ENCODE results near the gene PDLIM5.

DNA sequence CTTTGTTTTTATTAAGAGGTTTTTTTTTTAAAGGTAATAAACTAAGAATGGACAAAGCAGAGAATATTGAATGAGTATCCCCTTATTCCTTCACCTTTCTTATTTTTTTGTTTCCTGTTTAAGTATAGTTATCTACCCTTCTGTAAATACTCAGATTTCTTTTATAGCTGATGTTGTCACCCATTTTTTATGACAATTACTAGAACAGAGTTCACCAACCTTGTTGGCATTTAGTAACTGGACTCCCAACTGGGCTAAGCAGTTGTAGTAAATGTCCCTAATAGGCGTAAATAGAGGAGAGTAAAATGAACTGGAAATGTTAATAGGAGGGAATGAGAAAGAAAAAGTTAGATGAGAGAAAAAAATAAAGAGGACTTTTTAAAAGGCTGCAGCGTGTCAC, 9.8 kb downstream of the PDLIM5 start:
- TF ChIP-seq POLR2A (IDR thresholded peaks at IDR 0.05; ENCODE audit: low read depth, low read length) (no peak), POLR2AphosphoS5 (IDR thresholded peaks at IDR 0.05; ENCODE audit: low read depth, low read length) (no peak), TAF1 (IDR thresholded peaks at IDR 0.05; ENCODE audit: borderline replicate concordance, low read depth, low read length) (no peak)

Data from GM12892 (cell line).